HG03108 (cell line): ENCODE measurements around the gene MCF2L2.

Source experiments
- ATAC-seq: cut with Tn5 transposase; IDR thresholded peaks from one replicate; pipeline ENCODE4 v1.9.1; 2021; ENCODE audit warnings: moderate library complexity; ENCODE audit not compliant: unreplicated experiment

MCF2L2 gene

GRCh38 chr3:183299976-183300375, 128.4 kb downstream of the MCF2L2 start:
- no peak for ATAC-seq

GRCh38 chr3:183298701-183299153, 129.7 kb downstream of the MCF2L2 start:
- ATAC-seq: no peak

GRCh38 chr3:183296944-183297343, 131.5 kb downstream of the MCF2L2 start:
- ATAC-seq: no peak

GRCh38 chr3:183295211-183295610, 133.2 kb downstream of the MCF2L2 start:
- ATAC-seq: no peak

- ATAC-seq: no peak
These were observed 134.5 kb downstream of the MCF2L2 start for GRCh38 chr3:183293966-183294365.

- no peak for ATAC-seq
These were observed 136.9 kb downstream of the MCF2L2 start for GRCh38 chr3:183291497-183292031.

- ATAC-seq: no peak
These were observed 138.2 kb downstream of the MCF2L2 start for GRCh38 chr3:183290216-183290615.

GRCh38 chr3:183288117-183288516, 140.3 kb downstream of the MCF2L2 start:
- no peak for ATAC-seq

GRCh38 chr3:183287301-183287971, 141.0 kb downstream of the MCF2L2 start:
- ATAC-seq: no peak

- ATAC-seq: peak; percentile 98
These were observed 142.5 kb downstream of the MCF2L2 start for GRCh38 chr3:183285828-183286457.

GRCh38 chr3:183285318-183285717, 143.1 kb downstream of the MCF2L2 start:
- ATAC-seq: no peak

- ATAC-seq: no peak
These were observed 143.8 kb downstream of the MCF2L2 start for GRCh38 chr3:183284570-183284969.

GRCh38 chr3:183283886-183284285, 144.5 kb downstream of the MCF2L2 start:
- no peak for ATAC-seq

GRCh38 chr3:183281126-183281797, 147.2 kb downstream of the MCF2L2 start:
- ATAC-seq: no peak

- no peak for ATAC-seq
These were observed 149.0 kb downstream of the MCF2L2 start for GRCh38 chr3:183279371-183279770.

- ATAC-seq: no peak
These were observed 149.8 kb downstream of the MCF2L2 start for GRCh38 chr3:183278479-183279088.

- no peak for ATAC-seq
These were observed 151.2 kb downstream of the MCF2L2 start for GRCh38 chr3:183277260-183277659.

- no peak for ATAC-seq
These were observed 152.5 kb downstream of the MCF2L2 start for GRCh38 chr3:183275937-183276336.

- ATAC-seq: no peak
These were observed 153.0 kb downstream of the MCF2L2 start for GRCh38 chr3:183275418-183275817.

GRCh38 chr3:183274609-183275008, 153.8 kb downstream of the MCF2L2 start:
- no peak for ATAC-seq

- no peak for ATAC-seq
These were observed 155.6 kb downstream of the MCF2L2 start for GRCh38 chr3:183272791-183273190.
